Right lung (tissue), 5 donors: ENCODE results near the gene TSC2. TPM values are rescaled to one million over a fixed set of nuclear protein-coding genes. Genes with fewer than 3 reads are reported as not detected.

Source experiments
- DNase-seq, 2 donors: peaks; one replicate each; pipeline ENCODE4 v3.0.0-alpha.2; 2013
- polyA plus RNA-seq, 5 donors: library from polyadenylated mRNA; unstranded; fragments of 120-200 nt; gene quantifications; one replicate each; pipeline versions ENCODE4 v1.2.1 to v1.2.3, GENCODE V29; 2013; ENCODE audit warnings: inconsistent platforms in 1 of 5, low replicate concordance in 1 of 5; ENCODE audit not compliant: insufficient read length in 5 of 5, insufficient read depth in 1 of 5

Gene TSC2
- polyA plus RNA-seq, 5 donors: 100 to 149 (median 120) TPM

DNA sequence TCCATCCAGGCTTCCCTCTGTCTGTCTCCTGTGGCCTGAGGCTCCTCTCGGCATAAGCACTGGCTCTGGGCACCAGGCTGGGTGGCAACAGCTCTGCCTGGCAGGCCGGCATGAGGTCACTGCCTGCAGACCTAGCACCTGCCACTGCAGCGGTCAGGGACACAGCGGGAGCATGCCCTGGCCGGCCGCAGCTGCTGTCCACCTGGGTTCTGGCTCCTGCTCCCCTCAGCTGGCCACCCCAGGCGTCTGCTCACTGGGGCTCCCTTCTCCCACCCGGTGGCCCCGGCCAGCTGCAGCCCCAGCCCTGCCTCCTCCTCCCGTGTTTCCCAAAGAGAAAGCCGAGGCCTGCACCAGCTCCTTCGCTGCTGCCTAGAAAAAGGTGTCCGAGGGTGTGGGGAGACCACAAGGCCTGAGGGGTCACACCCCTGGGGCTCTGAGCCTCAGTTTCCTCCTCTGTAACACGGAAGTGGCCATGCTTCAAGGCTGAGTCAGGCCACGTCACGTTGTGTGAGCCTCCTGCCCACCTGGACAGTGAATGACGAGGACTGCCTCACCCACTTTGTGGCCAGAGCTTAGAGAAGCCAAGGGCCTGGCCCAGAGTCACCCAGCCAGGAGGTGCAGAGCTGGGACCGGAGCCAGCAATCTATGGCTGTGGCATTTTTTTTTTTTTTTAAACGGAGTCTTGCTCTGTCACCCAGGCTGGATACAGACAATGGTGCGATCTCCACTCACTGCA is 6.8 kb upstream of the TSC2 start:
- DNase-seq: no peak

DNA sequence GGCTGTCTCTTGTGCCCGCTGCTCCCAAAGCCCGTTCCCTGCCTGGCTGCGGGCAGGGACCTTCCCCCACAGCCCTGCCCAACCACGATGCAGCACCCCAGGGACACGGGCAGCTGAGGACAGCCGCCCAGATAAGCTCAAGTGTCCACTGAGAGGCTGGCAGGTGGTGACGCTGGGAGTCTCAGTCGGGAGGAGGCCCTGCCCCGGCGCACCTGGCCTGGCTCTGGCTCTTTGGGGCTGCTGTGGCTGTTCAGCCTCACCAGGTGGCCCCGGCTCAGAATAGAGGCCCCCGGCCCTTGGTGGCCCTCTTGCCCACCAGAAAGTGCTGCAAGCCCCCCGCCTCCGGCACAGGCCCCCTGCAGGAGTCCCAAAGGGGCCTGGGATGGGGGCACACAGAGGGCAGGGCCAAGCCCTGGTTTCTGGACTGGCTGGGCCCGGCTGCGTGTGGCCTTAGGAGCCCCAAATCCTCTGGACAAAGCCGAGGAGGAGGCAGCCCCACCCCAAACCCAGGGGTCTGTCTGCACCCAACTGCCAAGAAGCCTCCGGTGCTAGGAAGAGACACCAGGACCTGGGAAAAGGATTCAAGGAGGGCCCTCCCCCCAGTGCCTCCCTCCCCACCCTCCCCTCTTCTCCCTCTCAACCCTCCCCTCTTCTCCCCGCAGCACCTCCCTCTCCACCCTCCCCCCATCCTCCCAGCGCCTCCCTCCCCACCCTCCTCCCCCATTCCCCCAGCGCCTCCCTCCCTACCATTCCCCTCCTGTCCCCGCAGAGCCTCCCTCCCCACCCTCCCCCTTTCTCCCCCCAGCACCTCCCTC is 5.4 kb upstream of the TSC2 start:
- DNase-seq: no peak

DNA sequence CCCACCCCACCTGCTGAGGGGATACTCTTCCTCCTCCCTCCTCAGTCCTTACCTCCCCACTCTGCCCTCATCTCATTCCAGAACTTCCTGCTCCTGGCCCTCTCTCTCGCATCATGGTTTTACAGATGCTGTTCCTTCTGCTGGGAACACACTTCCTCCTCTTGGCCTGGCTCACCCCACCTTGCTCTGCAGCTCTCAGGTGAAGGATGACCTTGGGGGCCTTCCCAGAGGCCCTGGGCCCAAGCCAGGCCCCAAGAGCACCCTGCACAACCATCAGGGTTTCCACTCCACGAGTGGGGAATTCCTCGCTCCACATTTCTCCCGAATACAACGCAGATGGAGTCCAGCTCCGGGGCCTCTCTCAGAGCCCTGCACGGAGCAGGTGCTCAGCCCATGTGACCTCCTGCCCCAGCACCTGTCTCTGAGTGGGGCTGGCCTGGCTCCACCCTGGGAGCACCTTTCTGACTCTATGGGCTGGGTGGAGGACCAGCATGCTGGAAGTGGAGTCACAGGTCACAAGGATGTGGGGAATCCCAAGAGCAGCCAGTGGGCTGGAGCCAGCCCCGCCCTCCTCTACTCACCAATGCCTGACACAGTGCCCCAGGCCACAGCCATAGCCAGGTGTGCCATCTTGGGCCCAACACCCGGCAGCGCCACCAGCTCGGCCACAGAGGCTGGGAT is 4.7 kb upstream of the TSC2 start:
- no peak for DNase-seq

DNA sequence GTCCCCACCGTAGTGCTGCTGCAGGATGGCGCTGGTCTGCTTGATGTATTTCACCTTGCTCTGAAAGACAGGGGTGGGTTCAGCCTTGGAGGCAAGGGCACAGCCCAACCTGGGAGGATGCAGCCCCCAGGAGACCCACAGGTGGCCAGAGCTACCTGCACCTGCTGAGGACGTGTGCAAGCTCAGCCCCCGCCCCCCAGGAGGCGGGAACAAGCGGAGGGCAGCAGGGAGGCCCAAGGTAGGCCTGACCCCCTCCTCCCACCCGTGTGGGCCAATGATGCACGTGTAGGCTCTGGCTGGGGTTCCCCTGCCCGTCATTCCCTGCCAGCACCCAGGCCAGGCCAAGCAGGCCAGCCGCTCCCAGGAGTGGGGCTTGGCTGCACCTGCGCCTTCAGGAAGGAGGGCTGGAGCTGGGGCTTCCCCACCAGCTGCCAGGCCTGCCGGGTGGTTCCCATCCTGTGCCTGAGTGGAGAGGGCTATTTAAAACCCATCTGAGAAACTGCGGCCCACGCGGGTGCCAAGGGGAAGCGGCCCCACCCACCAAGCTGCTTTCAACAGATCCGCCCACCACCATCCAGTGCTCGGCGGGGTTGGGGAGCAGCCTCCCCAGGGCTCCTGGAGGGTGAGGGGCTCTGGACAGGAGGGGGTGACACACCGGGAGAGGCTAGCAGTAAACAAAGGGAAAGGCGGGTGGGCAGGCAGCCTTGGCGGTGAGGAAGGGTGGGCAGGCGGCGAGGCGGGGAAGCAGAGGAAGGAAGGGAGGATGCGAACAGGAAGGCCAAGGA is 3.9 kb upstream of the TSC2 start:
- no peak for DNase-seq

DNA sequence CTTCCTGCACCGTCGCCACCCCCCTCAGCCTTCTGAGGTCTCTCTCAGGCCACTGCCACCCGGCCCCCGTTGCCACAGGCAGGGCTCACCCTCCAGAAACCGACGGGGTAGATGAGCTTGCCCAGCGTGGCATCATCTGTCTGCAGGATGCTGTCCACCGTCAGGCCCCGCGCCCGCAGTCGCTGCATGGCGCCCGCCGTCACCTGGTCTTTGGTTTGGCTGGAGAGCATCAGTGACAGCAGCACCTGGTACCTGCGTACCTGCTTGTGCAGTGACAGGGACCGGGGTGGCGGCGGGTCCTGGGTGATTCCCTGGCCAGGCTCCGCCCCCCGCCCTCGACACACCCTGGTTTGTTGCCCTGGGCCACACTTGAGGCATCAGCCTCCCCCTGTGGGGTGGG is 3.2 kb upstream of the TSC2 start:
- no peak for DNase-seq

DNA sequence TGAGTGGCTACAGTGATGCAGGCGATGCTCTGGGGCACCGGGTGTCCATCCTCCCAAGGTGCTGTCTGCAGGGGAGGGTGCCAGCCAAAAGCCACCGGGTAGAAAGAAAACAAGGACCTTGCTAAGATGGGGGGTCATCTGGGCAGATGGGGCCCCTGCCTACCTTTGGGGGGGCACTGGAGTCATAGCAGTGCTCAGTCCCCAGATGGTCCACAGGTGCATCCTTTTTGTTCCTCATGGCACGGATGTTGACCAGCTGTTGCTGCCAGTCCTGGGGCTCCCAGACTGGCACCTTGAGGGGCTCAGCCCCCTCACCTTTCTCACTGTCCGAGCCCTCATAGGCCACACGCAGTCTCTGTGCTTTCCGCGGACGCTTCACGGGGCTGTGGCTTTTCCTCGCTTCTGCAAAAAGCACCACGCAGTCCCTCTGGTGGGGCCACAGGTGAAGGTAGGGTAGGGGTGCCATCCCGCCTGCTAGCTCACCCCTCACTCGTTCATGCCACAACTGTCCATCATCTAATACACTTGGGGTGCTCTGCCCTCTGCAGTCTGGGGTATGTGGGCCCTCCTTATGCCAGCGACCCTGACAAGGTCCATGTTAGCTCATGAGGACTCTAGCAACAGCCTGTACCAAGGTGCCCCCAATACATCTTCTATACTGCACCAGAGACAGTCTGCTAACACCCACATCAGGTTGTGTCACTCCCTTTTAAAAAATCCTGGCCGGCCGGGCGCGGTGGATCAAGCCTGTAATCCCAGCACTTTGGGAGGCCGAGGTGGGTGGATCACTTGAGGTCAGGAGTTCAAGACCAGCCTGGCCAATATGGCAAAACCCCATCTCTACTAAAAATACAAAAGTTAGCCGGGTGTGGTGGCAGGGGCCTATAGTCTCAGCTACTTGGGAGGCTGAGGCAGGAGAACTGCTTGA is 1.6 kb upstream of the TSC2 start:
- DNase-seq: no peak

DNA sequence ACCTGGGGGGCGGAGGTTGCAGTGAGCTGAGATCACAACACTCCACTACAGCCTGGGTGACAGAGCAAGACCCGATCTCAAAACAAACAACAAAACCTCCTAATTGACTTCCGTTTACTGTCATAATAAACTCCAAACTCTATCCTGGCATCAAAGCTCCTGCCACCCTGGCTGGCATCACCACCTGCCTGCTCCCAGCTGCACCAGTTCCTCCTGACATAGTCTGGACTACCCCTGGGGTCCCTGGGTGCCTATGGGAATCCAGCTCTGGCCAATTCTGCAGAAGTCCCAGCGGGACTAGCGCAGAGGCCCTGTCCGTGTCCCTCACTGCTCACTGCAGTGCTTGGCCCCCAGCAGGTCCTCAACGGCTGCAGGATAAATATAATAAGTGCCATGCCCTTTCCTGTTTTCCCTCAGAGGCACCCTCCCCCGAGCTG is 874 bp upstream of the TSC2 start:
- DNase-seq: no peak

DNA sequence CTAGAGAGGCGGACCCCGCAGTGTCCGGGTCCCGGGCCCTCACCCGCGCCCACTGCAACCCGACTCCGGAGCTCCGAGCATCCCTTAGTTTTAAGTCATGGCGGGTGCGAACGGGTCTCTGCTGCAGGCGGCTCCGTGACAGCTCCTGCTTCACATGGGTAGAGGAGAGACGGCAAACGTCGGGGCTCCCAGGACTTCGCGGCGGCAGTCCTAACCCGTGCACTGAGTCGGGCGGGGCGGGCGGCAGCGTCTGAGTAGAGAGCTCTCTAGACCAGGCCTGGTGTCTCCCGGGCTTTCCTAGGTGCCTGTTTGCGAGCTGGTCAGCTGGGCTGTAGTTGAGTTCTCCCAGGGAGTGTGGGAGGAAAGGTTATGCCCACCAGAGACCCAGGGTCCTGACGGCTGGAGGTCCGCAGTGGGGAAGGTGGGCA is 345 bp downstream of the TSC2 start:
- no peak for DNase-seq

DNA sequence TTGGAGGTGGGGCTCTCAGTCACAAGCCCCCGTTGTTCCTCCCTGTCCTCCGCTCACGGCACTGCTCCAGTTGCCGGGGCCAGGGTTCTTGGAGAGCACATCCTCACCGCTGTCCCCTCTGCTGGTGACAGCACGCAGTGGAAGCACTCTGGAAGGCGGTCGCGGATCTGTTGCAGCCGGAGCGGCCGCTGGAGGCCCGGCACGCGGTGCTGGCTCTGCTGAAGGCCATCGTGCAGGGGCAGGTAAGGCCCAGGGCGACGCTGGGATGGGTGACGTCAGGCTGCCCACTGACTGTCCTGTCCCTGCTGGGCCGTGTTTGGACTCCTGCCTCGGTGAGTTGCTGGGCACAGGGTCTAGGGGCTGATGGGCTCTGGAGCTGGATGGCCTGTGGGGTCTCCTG is 5.4 kb downstream of the TSC2 start:
- DNase-seq: no peak

DNA sequence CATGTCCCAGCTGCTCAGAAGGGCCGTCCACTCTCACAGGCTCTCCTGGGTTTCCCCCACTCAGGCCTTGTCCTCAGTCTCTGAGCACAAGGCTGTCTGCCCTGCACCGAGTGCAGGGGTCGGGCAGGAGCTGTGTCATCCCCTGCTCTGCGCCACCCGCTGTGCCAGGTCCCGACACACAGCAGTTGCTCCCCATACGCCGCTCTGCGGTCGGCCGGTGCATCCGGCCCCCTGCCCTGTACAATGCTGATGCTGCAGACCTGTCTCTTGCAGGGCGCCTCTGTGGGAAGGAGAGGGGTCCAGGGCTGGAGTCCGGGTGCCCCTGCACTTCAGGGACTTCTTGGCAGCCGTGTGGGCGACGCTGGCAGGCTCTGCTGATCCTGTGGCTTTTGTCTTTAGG is 6.1 kb downstream of the TSC2 start:
- DNase-seq: no peak

DNA sequence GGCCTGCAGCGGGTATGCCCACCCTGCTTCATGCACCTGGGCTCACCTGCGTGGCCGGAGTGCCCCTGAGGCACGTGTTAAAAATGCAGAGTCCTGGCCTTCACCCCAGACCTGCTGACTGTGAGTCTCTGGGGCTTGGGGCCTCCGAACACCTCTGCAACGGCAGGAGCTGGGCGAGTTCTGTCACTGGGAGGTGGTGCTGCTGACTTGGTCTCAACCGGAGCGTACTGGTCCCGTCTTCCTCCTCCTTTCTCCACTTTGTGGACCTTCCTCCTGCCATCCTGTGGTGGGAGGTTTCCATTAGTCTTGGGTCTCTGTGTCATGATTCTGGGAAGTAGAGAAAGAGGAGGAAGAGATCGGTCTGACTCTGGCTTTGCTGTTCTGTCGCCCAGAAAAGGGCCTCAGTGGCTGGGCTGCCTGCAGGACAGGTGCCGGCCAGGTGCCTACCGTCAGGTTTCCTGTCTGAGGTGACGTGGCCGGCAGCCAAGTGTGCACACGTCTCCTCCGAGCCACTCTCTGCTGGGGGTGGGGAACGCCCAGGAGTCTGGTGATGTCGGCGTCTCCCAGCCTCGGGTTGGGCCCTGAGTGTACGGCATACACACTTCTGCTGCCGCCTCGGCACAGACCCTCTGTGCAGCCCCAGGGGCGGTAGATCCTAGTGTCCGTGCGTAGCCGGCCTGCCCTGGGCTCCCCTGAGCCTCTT is 6.9 kb downstream of the TSC2 start:
- no peak for DNase-seq

DNA sequence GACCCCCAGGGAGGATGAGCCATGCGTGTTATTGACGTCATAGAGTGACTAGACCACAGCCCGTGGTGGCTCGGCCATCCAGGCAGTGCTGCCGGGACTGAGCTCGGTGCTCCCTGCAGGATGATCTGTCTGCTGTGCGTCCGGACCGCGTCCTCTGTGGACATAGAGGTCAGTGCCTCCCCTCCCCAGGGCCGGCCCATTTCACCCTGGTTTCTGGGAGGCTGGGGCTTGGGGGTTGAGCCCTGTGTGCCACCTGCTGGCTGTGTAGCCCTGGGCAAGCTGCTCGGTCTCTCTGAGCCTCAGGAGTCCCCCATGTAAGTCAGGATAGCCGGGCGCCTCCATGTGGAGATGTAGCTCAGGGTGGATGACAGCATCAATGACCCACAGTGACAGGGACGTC is 8.3 kb downstream of the TSC2 start:
- DNase-seq: no peak

DNA sequence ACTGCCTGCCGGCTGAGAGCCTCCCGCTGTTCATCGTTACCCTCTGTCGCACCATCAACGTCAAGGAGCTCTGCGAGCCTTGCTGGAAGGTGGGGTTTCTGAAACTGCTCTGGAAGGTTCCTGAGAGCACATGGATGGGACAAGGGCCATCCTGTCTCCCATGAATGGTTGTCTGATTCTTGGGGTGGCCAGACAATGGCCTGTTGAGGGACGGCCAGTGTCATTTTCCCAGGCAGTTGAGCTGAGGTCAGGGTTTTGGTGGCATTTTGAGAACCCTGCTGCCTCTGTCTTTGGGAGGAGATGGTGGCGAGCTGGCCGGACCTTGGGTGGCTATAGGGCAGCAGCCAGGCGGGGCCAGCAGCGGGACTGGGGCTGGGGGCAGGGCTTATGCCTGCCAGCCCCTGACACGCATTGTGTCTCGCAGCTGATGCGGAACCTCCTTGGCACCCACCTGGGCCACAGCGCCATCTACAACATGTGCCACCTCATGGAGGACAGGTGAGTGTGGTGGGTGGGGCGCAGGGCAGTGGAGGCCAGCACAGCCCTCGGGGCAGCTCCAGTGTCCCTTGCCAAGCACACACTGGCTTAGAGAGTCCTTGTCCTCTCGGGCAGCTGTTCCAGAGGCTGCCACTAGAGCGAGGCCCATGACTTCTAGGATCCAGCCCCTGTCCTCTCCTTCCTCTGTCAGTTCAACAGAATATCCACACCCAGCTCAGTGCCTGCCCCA is 9.1 kb downstream of the TSC2 start:
- no peak for DNase-seq

DNA sequence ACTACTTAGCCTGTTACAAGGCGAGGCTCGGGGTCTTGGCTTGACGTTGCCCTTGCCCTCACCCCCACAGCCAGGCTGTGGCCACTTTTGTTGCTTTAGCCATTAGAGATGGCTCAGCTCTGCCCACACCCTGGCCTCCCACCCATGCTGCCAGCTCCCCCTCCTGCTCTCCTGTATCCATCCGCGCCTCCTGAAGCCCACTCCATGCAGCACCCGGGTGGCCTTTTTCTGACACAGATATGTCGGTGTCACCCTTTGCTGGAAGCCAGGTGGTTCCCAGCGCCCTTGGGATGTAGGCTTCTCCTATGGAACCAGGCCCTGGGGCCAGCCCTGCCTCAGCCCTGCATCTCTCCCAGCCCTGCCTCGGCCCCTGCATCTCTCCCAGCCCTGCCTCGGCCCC is 9.7 kb downstream of the TSC2 start:
- no peak for DNase-seq

DNA sequence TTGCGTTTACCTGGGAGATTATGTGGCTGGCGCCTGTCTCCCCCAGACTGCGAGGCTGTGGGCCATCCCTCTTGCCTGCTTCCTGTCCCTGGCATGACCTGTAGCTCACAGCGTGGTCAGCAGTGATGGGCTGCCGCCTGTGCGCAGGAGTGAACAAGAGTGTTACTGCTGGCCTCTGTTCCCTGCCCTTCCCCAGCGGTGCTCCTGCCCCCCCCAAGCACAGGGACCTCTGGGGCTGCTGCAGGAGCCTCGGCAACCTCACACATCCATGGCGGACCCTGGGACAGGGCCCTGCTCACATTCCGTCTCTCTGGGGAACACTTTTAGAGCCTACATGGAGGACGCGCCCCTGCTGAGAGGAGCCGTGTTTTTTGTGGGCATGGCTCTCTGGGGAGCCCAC is 10.6 kb downstream of the TSC2 start:
- no peak for DNase-seq

DNA sequence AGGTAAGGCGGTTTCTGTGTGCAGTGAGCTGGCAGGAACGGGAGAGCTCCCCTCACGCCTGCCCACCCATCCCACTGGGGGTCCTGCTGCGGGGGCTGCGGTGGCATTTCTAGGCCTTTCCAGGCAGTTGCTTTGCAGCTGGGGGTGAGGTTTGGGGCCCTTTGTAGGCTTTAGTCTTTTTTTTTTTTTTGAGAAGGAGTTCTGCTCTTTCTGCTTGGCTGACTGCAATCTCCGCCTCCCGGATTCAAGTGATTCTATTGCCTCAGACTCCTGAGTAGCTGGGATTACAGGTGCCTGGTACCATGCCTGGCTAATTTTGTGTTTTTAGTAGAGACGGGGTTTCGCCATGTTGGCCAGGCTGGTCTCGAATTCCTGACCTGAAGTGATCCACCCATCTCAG is 11.1 kb downstream of the TSC2 start:
- no peak for DNase-seq

DNA sequence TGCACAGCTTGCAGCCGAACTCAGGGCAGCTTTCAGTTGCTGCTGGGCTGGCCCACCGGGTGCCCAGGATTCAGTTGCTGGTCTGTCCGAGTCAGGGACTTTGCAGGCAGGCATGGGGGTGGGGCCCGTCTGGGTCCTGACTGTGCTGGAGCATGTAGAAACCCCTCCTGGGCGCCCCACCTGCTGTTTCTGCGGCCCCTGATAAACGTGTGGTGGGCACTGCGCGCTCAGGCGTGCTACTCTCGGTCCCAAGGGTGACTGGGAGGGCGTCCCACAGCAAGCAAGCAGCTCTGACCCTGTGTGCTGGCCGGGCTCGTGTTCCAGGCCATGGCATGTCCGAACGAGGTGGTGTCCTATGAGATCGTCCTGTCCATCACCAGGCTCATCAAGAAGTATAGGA is 12.6 kb downstream of the TSC2 start:
- no peak for DNase-seq

DNA sequence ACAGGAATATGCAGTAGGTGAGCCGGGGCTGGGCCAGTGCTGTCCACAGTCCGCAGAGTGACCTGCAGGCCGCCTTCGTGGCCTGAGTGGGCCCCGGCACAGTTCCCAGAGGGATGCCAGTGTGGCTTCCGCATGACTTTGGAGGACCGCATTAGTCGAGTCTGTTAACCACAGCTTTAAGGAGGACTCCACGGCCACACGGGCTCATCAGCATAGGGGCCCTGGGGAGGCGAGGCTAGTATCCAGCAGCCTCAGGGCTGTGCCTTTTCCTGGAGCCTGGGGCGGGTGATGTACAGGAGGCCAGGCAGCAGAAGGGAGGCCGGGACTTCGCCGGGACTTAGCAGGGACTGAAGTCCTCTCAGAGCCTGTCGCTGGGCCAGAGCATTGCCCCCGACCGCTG is 13.2 kb downstream of the TSC2 start:
- DNase-seq: no peak

DNA sequence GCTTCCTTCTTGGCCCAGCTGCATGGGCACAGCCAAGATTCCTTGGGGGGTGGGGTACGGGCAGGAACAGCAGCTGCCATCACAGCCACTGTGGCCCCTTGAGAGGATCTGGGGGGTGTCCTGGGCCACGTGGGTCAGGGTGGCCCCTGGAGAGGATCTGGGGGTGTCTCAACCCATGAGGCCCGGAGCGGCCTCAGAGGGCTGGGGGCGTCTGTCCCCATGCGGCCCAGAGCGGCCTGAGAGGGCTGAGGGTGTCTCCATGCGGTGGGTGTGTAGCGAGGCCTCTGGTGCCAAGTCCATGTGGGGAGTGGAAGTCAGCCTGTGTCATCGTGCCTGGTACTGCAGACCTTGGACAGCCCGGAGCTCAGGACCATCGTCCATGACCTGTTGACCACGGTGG is 13.7 kb downstream of the TSC2 start:
- DNase-seq: no peak

DNA sequence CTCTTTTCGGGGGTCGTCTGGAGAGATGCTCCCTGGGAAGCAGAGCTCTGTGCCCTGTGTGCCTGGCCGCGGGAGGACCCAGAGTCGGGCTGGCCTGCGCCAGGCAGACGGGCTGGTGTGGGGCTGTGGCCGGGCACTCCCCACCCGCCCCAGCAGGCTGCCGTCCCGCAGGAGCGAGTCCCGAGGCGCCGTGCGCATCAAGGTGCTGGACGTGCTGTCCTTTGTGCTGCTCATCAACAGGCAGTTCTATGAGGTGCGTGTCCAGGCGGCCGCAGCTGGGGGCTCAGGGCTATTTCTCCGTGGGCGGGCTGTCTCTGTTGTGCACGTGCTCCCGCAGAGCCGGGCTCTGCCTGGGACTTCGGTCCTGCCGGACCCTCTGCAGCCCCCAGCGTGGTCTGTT is 15.0 kb downstream of the TSC2 start:
- DNase-seq: no peak
